ENCODE data around the gene FGF6.

Gene FGF6

DNA sequence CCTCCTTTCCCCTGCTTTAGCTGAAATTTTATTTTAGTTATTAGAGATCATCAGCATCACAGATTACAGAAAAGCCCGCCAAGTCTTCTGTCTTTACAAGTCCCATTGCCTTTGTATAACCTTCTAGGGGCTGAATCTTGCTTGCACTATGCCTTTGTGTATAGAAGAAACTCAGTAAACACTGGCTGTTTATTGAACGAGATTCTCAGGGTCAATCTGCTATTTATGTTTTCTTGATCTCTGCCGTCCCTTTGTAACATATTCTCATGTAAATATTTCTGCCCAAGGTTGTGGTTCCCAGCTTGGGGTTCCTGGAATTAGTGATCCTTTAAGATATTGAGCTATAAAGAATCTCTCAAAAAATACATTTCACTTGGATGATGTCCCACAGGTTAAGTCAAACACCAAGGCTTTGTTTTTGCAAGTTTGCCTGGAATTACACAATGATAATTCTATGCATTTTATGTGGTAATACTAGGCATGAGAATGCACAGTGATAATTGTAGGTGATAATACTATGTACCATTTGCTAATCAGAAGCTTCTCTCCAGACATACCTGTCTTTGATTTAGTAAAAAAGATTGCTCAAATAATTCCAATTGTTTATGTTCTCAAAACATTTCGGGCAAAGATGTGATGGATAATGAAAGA lies 40.6 kb upstream of the FGF6 start:
- TF ChIP-seq TCF12 (IDR thresholded peaks at IDR 0.05; ENCODE audit: low read depth) (no peak), FOXM1 (IDR thresholded peaks at IDR 0.05; ENCODE audit: borderline replicate concordance, low read depth) (no peak), REST (IDR thresholded peaks at IDR 0.05; ENCODE audit: low read depth) (no peak), TEAD4 (IDR thresholded peaks at IDR 0.05) (no peak), YY1 (IDR thresholded peaks at IDR 0.05; ENCODE audit: low read depth) (no peak), USF1 (IDR thresholded peaks at IDR 0.05) (no peak), EP300 (IDR thresholded peaks at IDR 0.05; ENCODE audit: borderline replicate concordance) (no peak), CEBPB (IDR thresholded peaks at IDR 0.05) (no peak), CREB1 (IDR thresholded peaks at IDR 0.05; ENCODE audit: low read depth) (no peak), NFIC (IDR thresholded peaks at IDR 0.05) (no peak)

- TF ChIP-seq EP300 (IDR thresholded peaks at IDR 0.05; ENCODE audit: borderline replicate concordance) (no peak), NFIC (IDR thresholded peaks at IDR 0.05) (no peak), CREB1 (IDR thresholded peaks at IDR 0.05; ENCODE audit: low read depth) (no peak), CEBPB (IDR thresholded peaks at IDR 0.05) (0 out of 2 replicates have a peak, but pooled peaks have one; percentile 38)
Observed at GRCh38 chr12:4483885-4484823, 38.5 kb upstream of the FGF6 start.

- no peak for TF ChIP-seq TAF1 (IDR thresholded peaks at IDR 0.05; ENCODE audit: low read depth)
- no peak for TF ChIP-seq FOXM1 (IDR thresholded peaks at IDR 0.05; ENCODE audit: borderline replicate concordance, low read depth)
- TF ChIP-seq, protein P1, sequence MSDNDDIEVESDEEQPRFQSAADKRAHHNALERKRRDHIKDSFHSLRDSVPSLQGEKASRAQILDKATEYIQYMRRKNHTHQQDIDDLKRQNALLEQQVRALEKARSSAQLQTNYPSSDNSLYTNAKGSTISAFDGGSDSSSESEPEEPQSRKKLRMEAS (IDR thresholded peaks at IDR 0.05), result no peak
- no peak for TF ChIP-seq RAD21 (IDR thresholded peaks at IDR 0.05; ENCODE audit: low read depth)
Observed at GRCh38 chr12:4482936-4483335, 37.3 kb upstream of the FGF6 start.

GRCh38 chr12:4478933-4479332 lies 33.3 kb upstream of the FGF6 start:
- TF ChIP-seq CREB1 (IDR thresholded peaks at IDR 0.05; ENCODE audit: low read depth) (no peak), FOXM1 (IDR thresholded peaks at IDR 0.05; ENCODE audit: borderline replicate concordance, low read depth) (no peak), TEAD4 (IDR thresholded peaks at IDR 0.05) (no peak), YY1 (IDR thresholded peaks at IDR 0.05; ENCODE audit: low read depth) (no peak), CEBPB (IDR thresholded peaks at IDR 0.05) (no peak), EP300 (IDR thresholded peaks at IDR 0.05; ENCODE audit: borderline replicate concordance) (no peak), TCF12 (IDR thresholded peaks at IDR 0.05; ENCODE audit: low read depth) (no peak), EGR1 (IDR thresholded peaks at IDR 0.05) (no peak)

GRCh38 chr12:4477129-4477528 lies 31.5 kb upstream of the FGF6 start:
- TF ChIP-seq TCF12 (IDR thresholded peaks at IDR 0.05; ENCODE audit: low read depth), result no peak
- TF ChIP-seq REST (IDR thresholded peaks at IDR 0.05; ENCODE audit: low read depth), result no peak

- no peak for TF ChIP-seq REST (IDR thresholded peaks at IDR 0.05; ENCODE audit: low read depth)
- TF ChIP-seq TCF12 (IDR thresholded peaks at IDR 0.05; ENCODE audit: low read depth), result no peak
- no peak for TF ChIP-seq USF1 (IDR thresholded peaks at IDR 0.05)
- no peak for TF ChIP-seq CEBPB (IDR thresholded peaks at IDR 0.05)
- TF ChIP-seq, protein P1 (IDR thresholded peaks at IDR 0.05), result no peak
- no peak for TF ChIP-seq NFIC (IDR thresholded peaks at IDR 0.05)
- no peak for TF ChIP-seq ZBTB7A (IDR thresholded peaks at IDR 0.05; ENCODE audit: low read depth)
- no peak for TF ChIP-seq EP300 (IDR thresholded peaks at IDR 0.05; ENCODE audit: borderline replicate concordance)
- TF ChIP-seq YY1 (IDR thresholded peaks at IDR 0.05; ENCODE audit: low read depth), result no peak
Observed at GRCh38 chr12:4472046-4472445, 26.4 kb upstream of the FGF6 start.

Measured in Ishikawa (cell line).